Measurements from ENCODE around the gene ENTPD2. TPM values are rescaled to one million over a fixed set of nuclear protein-coding genes. Genes with fewer than 3 reads are reported as not detected.

Gene ENTPD2
- total RNA-seq, 1 experiment from 2014 or later, result 4.0 TPM

DNA sequence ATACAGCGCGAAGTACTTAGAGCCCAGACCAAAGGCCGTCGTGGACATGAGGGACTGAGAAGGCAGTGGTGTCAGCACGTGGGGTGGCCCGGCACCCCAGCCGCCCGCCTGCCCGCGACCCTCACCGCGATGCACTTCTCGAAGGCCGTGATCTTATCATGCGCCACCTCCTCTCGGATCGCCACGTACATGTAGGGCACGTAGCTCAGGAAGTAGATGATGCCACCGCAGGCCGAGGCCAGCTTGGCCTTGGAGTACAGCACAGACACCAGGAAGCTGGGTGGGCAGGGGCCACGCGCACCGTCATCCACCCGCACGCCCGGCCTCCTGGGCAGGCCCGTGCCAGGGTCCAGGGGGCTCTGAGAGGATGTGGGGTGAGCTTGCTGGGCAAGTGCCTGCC, 36.8 kb downstream of the ENTPD2 start:
- Histone ChIP-seq H2BK15ac (ENCODE audit: low read depth, low read length) (no peak overlapping the region), H3K4me2 (ENCODE audit: insufficient read depth, insufficient read length, low read length) (no peak overlapping the region), H4K91ac (ENCODE audit: insufficient read length, low read depth, low read length) (no peak overlapping the region), H3K18ac (ENCODE audit: insufficient read length, low read depth, low read length) (no peak overlapping the region), H2BK5ac (ENCODE audit: insufficient read length, low read length) (no peak overlapping the region), H3K4me1 (ENCODE audit: insufficient read depth, low read length) (no peaks in the 10 kb centered on the region), H3K27ac (ENCODE audit: insufficient read length, low read depth, low read length) (no peak overlapping the region), H3K4ac (ENCODE audit: low read depth, low read length) (no peak overlapping the region), H4K8ac (replicated peaks; ENCODE audit: insufficient read length, low read depth, low read length) (no peak overlapping the region), H3K9ac (ENCODE audit: extremely low read depth, insufficient read length, low read length) (no peak overlapping the region), H3T11ph (ENCODE audit: low read length) (no peak overlapping the region), H2AFZ (ENCODE audit: low read length) (no peak overlapping the region), H4K20me1 (ENCODE audit: control insufficient read depth, insufficient read depth, insufficient read length) (peaks cover under 1% of the 10 kb centered on the region), H2BK120ac (ENCODE audit: low read depth, low read length, poor library complexity, severe bottlenecking) (no peak overlapping the region), H3K23me2 (ENCODE audit: insufficient read length, low read depth, low read length, poor library complexity, severe bottlenecking) (no peaks in the 10 kb centered on the region), H2AK5ac (ENCODE audit: insufficient read length, low read length) (no peak overlapping the region), H3K79me2 (ENCODE audit: insufficient read depth, low read length) (no peaks in the 10 kb centered on the region), H4K5ac (ENCODE audit: insufficient read length, low read depth, low read length) (no peak overlapping the region), H2BK12ac (ENCODE audit: insufficient read length, low read depth, low read length) (no peak overlapping the region), H3K79me1 (ENCODE audit: insufficient read depth, low read depth, low read length, poor library complexity, severe bottlenecking) (no peaks in the 10 kb centered on the region), H3K27me3 (ENCODE audit: insufficient read depth, low read length) (no peaks in the 10 kb centered on the region), H3K14ac (ENCODE audit: insufficient read depth, low read length) (no peak overlapping the region), H2BK20ac (ENCODE audit: low read depth, low read length, poor library complexity, severe bottlenecking) (no peak overlapping the region), H3K56ac (ENCODE audit: insufficient read length, low read depth, low read length) (no peak overlapping the region), H3K23ac (ENCODE audit: insufficient read length, low read depth, low read length) (no peak overlapping the region), H3K9me3 (ENCODE audit: control insufficient read depth, low read depth, low read length) (no peaks in the 10 kb centered on the region)
- DNase-seq, result no peak
- H3K27me3 Mint-ChIP-seq (ENCODE audit: low read depth), result no peaks in the 10 kb centered on the region
- no peak overlapping the region; a peak in 1 of 5 replicates for H3K4me3 Mint-ChIP-seq
- H3K9me3 Mint-ChIP-seq, result no peaks in the 10 kb centered on the region
- H3K27ac Mint-ChIP-seq, result no peak overlapping the region
- H3K36me3 Mint-ChIP-seq (ENCODE audit: insufficient read depth in 1 of 3, low read depth in 3 of 3), result peaks cover 4 to 13% (median 6%) of the 10 kb centered on the region in 3 experiments; a peak in 4 of 7 replicates
- H3K4me1 Mint-ChIP-seq, result no peaks in the 10 kb centered on the region; a peak in 1 of 4 replicates
- no CpG with 5 or more reads among the region's 28 CpGs for WGBS (ENCODE audit: extremely low coverage, insufficient read length, low lambda C conversion rate)
- TF ChIP-seq CTCF (conservative IDR thresholded peaks at IDR 0.05), result no peak

Data from H9 (cell line).